Neural progenitor cell (in vitro differentiated cells): Measurements from ENCODE around the gene IFNA17. TPM values are rescaled to one million over a fixed set of nuclear protein-coding genes. Genes with fewer than 3 reads are reported as not detected.
"Not testable (repeated sequence)": the region's sequence is repeated elsewhere in the genome, so short reads cannot be mapped to it uniquely, and the experiment has no call there.

Source experiments
- DNase-seq: peaks from one replicate; pipeline ENCODE4 v3.0.0-alpha.2; 2016; ENCODE audit warnings: low spot score
- H2AFZ ChIP-seq: fragments of 200-600 bp; sonication (generic); replicated peaks from 2 replicates; pipeline ENCODE4 v1.6.1; 2016; ENCODE audit warnings: antibody characterized with exemption
- H3F3A ChIP-seq: fragments of 200-600 bp; sonication (generic); 2 replicates; pipeline ENCODE4 v1.6.1; 2016; ENCODE audit warnings: antibody characterized with exemption, low read depth
- H3K27ac ChIP-seq: fragments of 200-600 bp; sonication (generic); 2 replicates; pipeline ENCODE4 v1.5.1; 2016; ENCODE audit warnings: mild to moderate bottlenecking
- H3K27me3 ChIP-seq: fragments of 200-600 bp; sonication (generic); 2 replicates; pipeline ENCODE4 v1.6.1; 2016; ENCODE audit warnings: mild to moderate bottlenecking, moderate library complexity
- H3K36me3 ChIP-seq: fragments of 200-600 bp; sonication (generic); 2 replicates; pipeline ENCODE4 v1.5.1; 2016
- H3K4me1 ChIP-seq: fragments of 200-600 bp; sonication (generic); 2 replicates; pipeline ENCODE4 v1.6.1; 2016; ENCODE audit warnings: mixed run types
- H3K4me2 ChIP-seq: fragments of 200-600 bp; sonication (generic); 2 replicates; pipeline ENCODE4 v1.6.1; 2016
- H3K4me3 ChIP-seq: fragments of 200-600 bp; sonication (generic); 2 replicates; pipeline ENCODE4 v1.5.1; 2016
- H3K79me2 ChIP-seq: fragments of 200-600 bp; sonication (generic); 2 replicates; pipeline ENCODE4 v1.6.1; 2016; ENCODE audit warnings: low read depth
- H3K9ac ChIP-seq: fragments of 200-600 bp; sonication (generic); 2 replicates; pipeline ENCODE4 v1.6.1; 2016
- H3K9me3 ChIP-seq: fragments of 200-600 bp; sonication (generic); 2 replicates; pipeline ENCODE4 v1.5.1; 2016; ENCODE audit warnings: low read depth
- H4K20me1 ChIP-seq: fragments of 200-600 bp; sonication (generic); 2 replicates; pipeline ENCODE4 v1.6.1; 2016; ENCODE audit warnings: low read depth
- H3K27ac Mint-ChIP-seq: 3 replicates; pipeline ENCODE4 v1.8.0; 2021; ENCODE audit warnings: mixed read lengths
- H3K27me3 Mint-ChIP-seq: 2 replicates; pipeline ENCODE4 v1.8.0; 2022; ENCODE audit warnings: low read depth, mild to moderate bottlenecking, inconsistent platforms, moderate library complexity, mixed read lengths; ENCODE audit not compliant: insufficient read depth
- H3K36me3 Mint-ChIP-seq: 3 replicates; pipeline ENCODE4 v1.8.0; 2021; ENCODE audit warnings: mixed read lengths
- H3K4me1 Mint-ChIP-seq: 3 replicates; pipeline ENCODE4 v1.8.0; 2021; ENCODE audit warnings: mixed read lengths
- H3K4me3 Mint-ChIP-seq: 3 replicates; pipeline ENCODE4 v1.8.0; 2021; ENCODE audit warnings: mild to moderate bottlenecking, moderate library complexity, mixed read lengths
- H3K9me3 Mint-ChIP-seq: 3 replicates; pipeline ENCODE4 v1.8.0; 2020; ENCODE audit warnings: mixed read lengths
- EZH2 ChIP-seq: fragments of 200-600 bp; sonication (generic); IDR thresholded peaks from 2 replicates; pipeline ENCODE4 v1.6.1; 2017; ENCODE audit warnings: antibody characterized with exemption, mild to moderate bottlenecking, moderate library complexity
- EZH2phosphoT487 ChIP-seq: fragments of 200-600 bp; sonication (generic); IDR thresholded peaks from 2 replicates; pipeline ENCODE4 v1.6.1; 2017; ENCODE audit warnings: antibody characterized with exemption
- total RNA-seq: library from RNA; depleted of rRNA; stranded (reverse); fragments of >200 nt; gene quantifications from 2 replicates; pipeline ENCODE4 v1.2.3, GENCODE V29; 2015; ENCODE audit warnings: low replicate concordance
- TF ChIP-seq, protein P1 (sequence below): fragments of 200-600 bp; sonication (generic); IDR thresholded peaks from 2 replicates; pipeline ENCODE4 v1.5.1; 2017; ENCODE audit warnings: antibody characterized with exemption, mild to moderate bottlenecking

The IFNA17 gene
- total RNA-seq, 1 donor from 2014 or later = not detected

DNA sequence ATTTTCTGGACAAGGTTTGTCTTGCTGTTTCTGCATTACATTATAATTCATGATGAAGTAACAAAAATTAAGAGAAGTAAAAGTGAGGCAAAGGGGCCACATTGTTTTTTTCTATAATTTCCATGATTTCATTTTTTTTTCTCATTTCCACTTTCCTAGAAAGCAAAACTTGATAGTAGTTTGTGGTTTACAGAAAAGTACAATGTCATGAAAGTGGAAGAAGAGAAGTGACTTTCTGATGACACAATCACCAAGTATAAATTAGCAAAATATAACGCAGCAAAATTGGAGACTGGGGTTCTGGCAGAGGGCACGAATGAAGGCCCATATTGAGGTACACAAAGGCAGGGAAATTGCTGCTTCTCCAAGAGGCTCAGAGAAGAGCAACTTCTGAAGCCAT, 16.8 kb upstream of the IFNA17 start:
- no peaks in the 10 kb centered on the region for H3K79me2 ChIP-seq
- H3K9ac ChIP-seq = no peak overlapping the region
- peaks cover 18% of the 10 kb centered on the region for H3K27me3 ChIP-seq
- Mint-ChIP-seq H3K9me3 (no peaks in the 10 kb centered on the region), H3K4me3 (no peak overlapping the region), H3K27me3 (no peaks in the 10 kb centered on the region), H3K27ac (no peak overlapping the region), H3K36me3 (no peaks in the 10 kb centered on the region), H3K4me1 (no peaks in the 10 kb centered on the region)
- H3K9me3 ChIP-seq = no peaks in the 10 kb centered on the region
- H3K4me1 ChIP-seq = no peaks in the 10 kb centered on the region
- no peak overlapping the region for H3K4me3 ChIP-seq
- no peak overlapping the region for H3K27ac ChIP-seq
- TF ChIP-seq, protein P1, sequence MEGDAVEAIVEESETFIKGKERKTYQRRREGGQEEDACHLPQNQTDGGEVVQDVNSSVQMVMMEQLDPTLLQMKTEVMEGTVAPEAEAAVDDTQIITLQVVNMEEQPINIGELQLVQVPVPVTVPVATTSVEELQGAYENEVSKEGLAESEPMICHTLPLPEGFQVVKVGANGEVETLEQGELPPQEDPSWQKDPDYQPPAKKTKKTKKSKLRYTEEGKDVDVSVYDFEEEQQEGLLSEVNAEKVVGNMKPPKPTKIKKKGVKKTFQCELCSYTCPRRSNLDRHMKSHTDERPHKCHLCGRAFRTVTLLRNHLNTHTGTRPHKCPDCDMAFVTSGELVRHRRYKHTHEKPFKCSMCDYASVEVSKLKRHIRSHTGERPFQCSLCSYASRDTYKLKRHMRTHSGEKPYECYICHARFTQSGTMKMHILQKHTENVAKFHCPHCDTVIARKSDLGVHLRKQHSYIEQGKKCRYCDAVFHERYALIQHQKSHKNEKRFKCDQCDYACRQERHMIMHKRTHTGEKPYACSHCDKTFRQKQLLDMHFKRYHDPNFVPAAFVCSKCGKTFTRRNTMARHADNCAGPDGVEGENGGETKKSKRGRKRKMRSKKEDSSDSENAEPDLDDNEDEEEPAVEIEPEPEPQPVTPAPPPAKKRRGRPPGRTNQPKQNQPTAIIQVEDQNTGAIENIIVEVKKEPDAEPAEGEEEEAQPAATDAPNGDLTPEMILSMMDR = no peak
- TF ChIP-seq EZH2phosphoT487 (no peak), EZH2 (no peak)
- DNase-seq = no peak
- H3K36me3 ChIP-seq = no peaks in the 10 kb centered on the region
- no peaks in the 10 kb centered on the region for H4K20me1 ChIP-seq
- H3K4me2 ChIP-seq = no peak overlapping the region
- H2AFZ ChIP-seq = no peak overlapping the region
- no peaks in the 10 kb centered on the region for H3F3A ChIP-seq

DNA sequence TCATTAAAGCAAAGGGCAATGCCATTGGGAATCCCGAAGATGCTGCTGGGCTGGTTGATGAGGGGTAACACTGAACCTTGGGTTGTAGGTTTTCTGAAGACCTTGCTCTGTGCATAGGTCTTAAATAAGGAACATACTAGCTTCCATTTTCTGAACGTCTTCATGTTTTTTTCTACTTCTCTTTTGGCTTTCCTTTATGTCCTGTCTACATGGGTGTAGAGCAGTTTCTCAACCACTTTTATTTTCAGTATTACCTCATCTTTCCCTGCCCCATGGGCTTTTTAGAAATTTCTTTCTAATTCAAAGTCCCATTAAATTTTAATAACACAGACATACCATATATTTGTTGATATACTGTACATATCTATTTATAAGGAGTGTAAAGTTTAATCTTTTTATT, 11.9 kb upstream of the IFNA17 start, which contains the start of gene IFNA14:
IFNA14 (minus strand) TSS at position 95 of the 400 bp plus-strand sequence; CDS start at position 25, 70 bp downstream.
- H3K27me3 ChIP-seq = peaks cover 38% of the 10 kb centered on the region
- no peak within 1 kb of the TSS for H3K4me2 ChIP-seq
- H3K36me3 Mint-ChIP-seq = no peaks in the 10 kb centered on the region
- no peak within 1 kb of the TSS for H3K4me3 Mint-ChIP-seq
- no peak within 1 kb of the TSS for H3K27ac Mint-ChIP-seq
- H3K4me1 ChIP-seq = no peaks in the 10 kb centered on the region
- no peaks in the 10 kb centered on the region for H3K9me3 ChIP-seq
- DNase-seq = no peak
- no peak for TF ChIP-seq EZH2phosphoT487
- no peak for TF ChIP-seq EZH2
- TF ChIP-seq, protein P1 = no peak
- H3K36me3 ChIP-seq = no peaks in the 10 kb centered on the region
- H3K27ac ChIP-seq = no peak within 1 kb of the TSS
- H3K27me3 Mint-ChIP-seq = no peaks in the 10 kb centered on the region
- no peaks in the 10 kb centered on the region for H3K4me1 Mint-ChIP-seq
- H3K9ac ChIP-seq = no peak within 1 kb of the TSS
- H2AFZ ChIP-seq = no peak within 1 kb of the TSS
- no peaks in the 10 kb centered on the region for H4K20me1 ChIP-seq
- no peaks in the 10 kb centered on the region for H3F3A ChIP-seq
- H3K4me3 ChIP-seq = no peak within 1 kb of the TSS
- H3K79me2 ChIP-seq = no peaks in the 10 kb centered on the region
- H3K9me3 Mint-ChIP-seq = no peaks in the 10 kb centered on the region

DNA sequence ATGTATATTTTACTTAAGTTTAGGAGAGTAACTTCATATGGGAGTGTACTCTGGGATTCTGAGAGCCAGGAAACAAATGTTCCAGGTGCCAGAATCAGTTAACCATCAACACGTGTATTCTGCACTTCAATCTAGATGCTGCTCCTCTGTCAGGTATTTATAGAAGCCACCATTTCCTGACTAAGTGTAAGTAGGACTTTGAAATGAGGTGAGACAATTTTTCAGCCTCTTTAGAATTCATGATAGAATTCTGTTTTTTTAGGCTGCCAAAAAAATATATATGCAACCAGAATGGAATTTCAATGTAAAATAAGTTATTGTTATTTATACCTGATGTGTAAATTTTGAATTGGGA, 8.3 kb upstream of the IFNA17 start:
- not testable (repeated sequence) for DNase-seq, H3K4me3 Mint-ChIP-seq, H3K9me3 Mint-ChIP-seq

DNA sequence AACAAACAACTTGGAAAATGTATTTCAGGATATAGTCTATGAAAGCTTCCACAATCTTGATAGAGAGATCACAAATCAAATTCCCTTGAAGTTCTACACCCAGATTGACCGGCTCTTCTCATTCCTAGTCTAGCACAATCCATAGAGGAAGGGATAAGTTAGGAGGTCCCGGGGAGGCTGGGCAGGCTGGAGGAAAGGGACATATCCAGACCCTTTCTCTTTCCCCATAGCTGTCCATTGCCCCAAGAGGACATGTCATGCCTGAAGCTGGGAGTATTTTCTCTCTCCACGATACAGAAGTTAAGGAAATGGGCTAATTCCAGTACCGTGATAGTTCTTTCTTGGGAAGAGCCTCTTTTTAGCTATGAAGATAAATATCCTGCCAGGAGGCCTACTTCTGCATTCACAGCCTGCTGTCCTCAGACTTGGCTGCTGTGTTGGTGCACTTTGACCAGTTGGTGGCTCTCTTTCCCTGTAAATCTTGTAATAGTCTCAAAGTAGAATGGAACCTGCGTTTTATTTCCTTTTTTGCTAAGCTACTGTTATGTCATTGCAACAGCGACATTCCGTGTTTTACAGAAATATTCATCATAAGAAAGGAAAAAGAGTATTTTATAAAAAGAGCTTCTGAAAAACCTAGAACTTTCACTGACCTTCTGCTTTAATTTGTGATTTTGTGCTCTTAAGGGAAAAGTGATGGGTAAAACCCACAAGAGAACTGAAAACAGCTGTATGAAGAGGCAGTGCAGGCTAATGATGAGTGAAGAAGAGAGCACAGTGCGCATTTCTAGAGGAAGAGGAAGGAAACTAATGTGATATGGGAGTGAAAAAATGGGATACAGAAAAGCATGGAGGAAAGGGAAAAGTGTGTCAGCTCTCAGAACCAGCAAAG, 7.7 kb upstream of the IFNA17 start:
- peak; percentile 66 for DNase-seq

More for the DNA sequence above, 8.3 kb upstream of the IFNA17 start:
- H3K4me1 ChIP-seq, H3K9ac ChIP-seq, H3F3A ChIP-seq, H3K27me3 Mint-ChIP-seq, H3K4me2 ChIP-seq, H3K27ac Mint-ChIP-seq, H3K9me3 ChIP-seq, H3K27ac ChIP-seq, H3K4me3 ChIP-seq, H3K4me1 Mint-ChIP-seq, H4K20me1 ChIP-seq, H3K36me3 ChIP-seq, H3K79me2 ChIP-seq, H3K36me3 Mint-ChIP-seq: not testable (repeated sequence)
- H3K27me3 ChIP-seq = peaks cover 27% of the 10 kb centered on the region
- H2AFZ ChIP-seq = peak overlapping the region; percentile 35

More for the DNA sequence above, 7.7 kb upstream of the IFNA17 start:
- not testable (repeated sequence) for H3K4me1 ChIP-seq, H3K9ac ChIP-seq, H3K36me3 ChIP-seq, H4K20me1 ChIP-seq, H3K4me3 Mint-ChIP-seq, H3K79me2 ChIP-seq, H3K9me3 ChIP-seq, H3K27ac ChIP-seq, H3K27me3 Mint-ChIP-seq, H3K4me1 Mint-ChIP-seq, H3K9me3 Mint-ChIP-seq, H3K36me3 Mint-ChIP-seq, H3K27ac Mint-ChIP-seq, H3F3A ChIP-seq, H3K4me2 ChIP-seq, H3K4me3 ChIP-seq
- H3K27me3 ChIP-seq = peaks cover 21% of the 10 kb centered on the region
- peak overlapping the region; percentile 35 for H2AFZ ChIP-seq
- TF ChIP-seq, protein P1 = peak; percentile 70
